BE2C (cell line): Measurements from ENCODE around the gene VAV2.

Experiments used
- DNase-seq: peaks from one replicate; pipeline ENCODE4 v3.0.0-alpha.2; 2020
- H3K27me3 ChIP-seq: fragments of 250-450 bp; sonication (Bioruptor Pico); 2 replicates; pipeline ENCODE4 v1.5.1; 2020; ENCODE audit warnings: mild to moderate bottlenecking
- H3K36me3 ChIP-seq: fragments of 250-450 bp; sonication (Bioruptor Pico); 2 replicates; pipeline ENCODE4 v1.5.1; 2020; ENCODE audit warnings: mild to moderate bottlenecking
- H3K4me1 ChIP-seq: fragments of 250-450 bp; sonication (Bioruptor Pico); 2 replicates; pipeline ENCODE4 v1.5.1; 2020
- H3K4me3 ChIP-seq: 2 replicates; pipeline ENCODE4 v1.5.1; 2011; ENCODE audit warnings: low read depth, low read length
- H3K9me3 ChIP-seq: fragments of 250-450 bp; sonication (Bioruptor Pico); 2 replicates; pipeline ENCODE4 v1.5.1; 2020
- TF ChIP-seq, protein P1 (sequence below): IDR thresholded peaks from 2 replicates; pipeline ENCODE4 v1.5.1; 2012; ENCODE audit warnings: mild to moderate bottlenecking, low read depth, low read length

The VAV2 gene

DNA sequence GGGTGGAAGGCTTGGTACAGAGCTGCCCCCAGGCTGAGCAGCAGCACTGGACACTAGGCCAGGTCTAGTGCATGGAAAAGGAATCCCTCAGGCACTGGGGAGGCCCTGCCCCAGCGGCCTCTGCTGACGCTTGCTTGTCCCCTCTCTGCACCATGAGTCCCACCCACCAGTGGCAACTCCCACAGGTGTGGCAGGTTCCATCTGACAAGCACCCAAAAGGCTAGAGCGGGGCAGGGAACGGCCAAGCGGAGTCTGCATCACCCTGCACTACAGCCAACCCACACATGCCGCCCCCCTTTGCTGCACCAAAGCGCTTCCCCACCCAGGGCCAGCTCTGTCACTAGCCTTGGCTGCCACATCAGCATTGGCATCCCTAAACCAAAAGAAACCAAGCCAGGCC is 138.8 kb downstream of the VAV2 start:
- no peaks in the 10 kb centered on the region for H3K27me3 ChIP-seq
- peaks cover 14% of the 10 kb centered on the region for H3K36me3 ChIP-seq
- no peaks in the 10 kb centered on the region for H3K9me3 ChIP-seq
- H3K4me1 ChIP-seq = peaks cover 7% of the 10 kb centered on the region
- H3K4me3 ChIP-seq = no peak overlapping the region
- DNase-seq = no peak
- TF ChIP-seq, protein P1, sequence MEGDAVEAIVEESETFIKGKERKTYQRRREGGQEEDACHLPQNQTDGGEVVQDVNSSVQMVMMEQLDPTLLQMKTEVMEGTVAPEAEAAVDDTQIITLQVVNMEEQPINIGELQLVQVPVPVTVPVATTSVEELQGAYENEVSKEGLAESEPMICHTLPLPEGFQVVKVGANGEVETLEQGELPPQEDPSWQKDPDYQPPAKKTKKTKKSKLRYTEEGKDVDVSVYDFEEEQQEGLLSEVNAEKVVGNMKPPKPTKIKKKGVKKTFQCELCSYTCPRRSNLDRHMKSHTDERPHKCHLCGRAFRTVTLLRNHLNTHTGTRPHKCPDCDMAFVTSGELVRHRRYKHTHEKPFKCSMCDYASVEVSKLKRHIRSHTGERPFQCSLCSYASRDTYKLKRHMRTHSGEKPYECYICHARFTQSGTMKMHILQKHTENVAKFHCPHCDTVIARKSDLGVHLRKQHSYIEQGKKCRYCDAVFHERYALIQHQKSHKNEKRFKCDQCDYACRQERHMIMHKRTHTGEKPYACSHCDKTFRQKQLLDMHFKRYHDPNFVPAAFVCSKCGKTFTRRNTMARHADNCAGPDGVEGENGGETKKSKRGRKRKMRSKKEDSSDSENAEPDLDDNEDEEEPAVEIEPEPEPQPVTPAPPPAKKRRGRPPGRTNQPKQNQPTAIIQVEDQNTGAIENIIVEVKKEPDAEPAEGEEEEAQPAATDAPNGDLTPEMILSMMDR = no peak

DNA sequence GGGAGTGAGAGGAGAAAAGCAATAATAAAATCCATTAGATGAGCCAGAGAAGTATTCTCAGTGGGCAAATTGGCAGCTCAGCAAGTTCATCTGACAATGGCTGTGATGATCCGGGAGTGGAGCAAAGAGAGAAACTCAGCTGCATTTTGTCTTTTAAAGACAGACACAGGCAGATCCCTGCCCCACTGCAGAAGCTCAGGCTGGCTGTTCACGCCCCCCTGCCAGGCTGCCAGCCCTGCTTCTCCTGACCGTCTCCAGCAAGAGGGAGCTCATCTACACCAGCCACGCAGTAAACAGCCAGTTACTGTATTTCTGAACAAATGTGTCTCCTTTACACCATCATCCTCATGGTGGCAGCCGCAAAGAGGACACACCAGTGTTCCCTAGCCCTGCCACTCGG is 139.7 kb downstream of the VAV2 start:
- peaks cover 7% of the 10 kb centered on the region for H3K4me1 ChIP-seq
- H3K9me3 ChIP-seq = no peaks in the 10 kb centered on the region
- no peak for DNase-seq
- no peaks in the 10 kb centered on the region for H3K27me3 ChIP-seq
- no peak overlapping the region for H3K4me3 ChIP-seq
- TF ChIP-seq, protein P1 = no peak
- H3K36me3 ChIP-seq = peaks cover 15% of the 10 kb centered on the region

DNA sequence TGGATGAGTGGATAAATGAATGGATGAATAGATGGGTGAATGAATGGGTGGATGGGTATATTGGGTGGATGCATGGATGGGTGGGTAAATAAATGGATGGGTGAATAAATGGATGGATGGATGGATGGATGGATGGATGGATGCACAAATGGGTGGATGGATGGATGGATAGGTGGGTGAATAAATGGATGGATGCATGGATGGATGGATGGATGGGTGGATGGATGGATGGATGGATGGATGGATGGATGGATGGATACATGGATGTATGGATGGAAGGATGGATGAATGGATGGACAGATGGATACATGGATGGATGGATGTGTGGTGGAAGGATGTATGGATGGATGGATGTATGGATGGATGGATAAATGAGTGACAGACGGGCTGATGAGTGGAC is 140.4 kb downstream of the VAV2 start:
- TF ChIP-seq, protein P1 = no peak
- peaks cover 14% of the 10 kb centered on the region for H3K36me3 ChIP-seq
- H3K4me3 ChIP-seq = no peak overlapping the region
- peaks cover 7% of the 10 kb centered on the region for H3K4me1 ChIP-seq
- no peaks in the 10 kb centered on the region for H3K9me3 ChIP-seq
- DNase-seq = no peak
- H3K27me3 ChIP-seq = no peaks in the 10 kb centered on the region

DNA sequence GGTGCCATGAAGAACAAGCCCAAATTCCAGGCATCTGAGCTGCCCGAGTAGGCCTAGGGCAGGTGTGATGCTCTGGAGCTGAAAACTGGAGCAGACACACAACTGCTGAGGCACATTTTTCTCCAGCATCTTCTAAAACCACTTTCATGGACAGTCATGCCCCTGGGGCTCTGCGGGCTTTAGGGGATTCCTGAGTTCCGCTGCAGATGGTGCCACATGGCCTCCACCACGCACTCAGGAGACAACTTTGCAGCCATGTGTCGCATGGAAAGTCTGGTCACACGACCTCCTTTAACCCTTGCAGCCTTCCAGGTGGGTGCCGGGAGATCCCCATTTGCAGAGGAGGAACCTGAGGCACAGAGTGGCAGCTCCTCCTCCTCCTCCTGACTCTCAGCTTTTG is 141.2 kb downstream of the VAV2 start:
- TF ChIP-seq, protein P1 = no peak
- H3K9me3 ChIP-seq = no peaks in the 10 kb centered on the region
- no peaks in the 10 kb centered on the region for H3K27me3 ChIP-seq
- peaks cover 7% of the 10 kb centered on the region for H3K4me1 ChIP-seq
- H3K36me3 ChIP-seq = peaks cover 11% of the 10 kb centered on the region
- no peak for DNase-seq
- H3K4me3 ChIP-seq = no peak overlapping the region

DNA sequence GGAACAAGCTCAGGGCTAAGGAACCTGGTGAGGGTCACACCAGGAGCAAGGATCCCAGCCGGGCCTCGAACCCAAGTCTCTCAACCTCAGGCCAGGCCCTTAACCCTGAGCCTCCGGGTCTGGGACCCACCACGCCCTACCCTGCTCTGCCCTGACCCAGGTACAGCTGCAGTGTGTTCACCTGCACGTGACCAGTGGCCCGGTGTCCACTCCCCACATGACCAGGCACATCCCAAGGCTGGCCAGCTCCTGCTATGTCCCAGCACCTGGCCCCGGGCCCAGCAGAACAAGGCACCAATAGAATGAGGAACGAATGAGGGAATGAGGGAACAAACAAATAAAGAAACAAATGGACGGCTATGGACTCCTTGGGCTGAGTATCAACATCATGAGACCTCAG is 142.0 kb downstream of the VAV2 start:
- TF ChIP-seq, protein P1 = no peak
- H3K4me1 ChIP-seq = peaks cover 11% of the 10 kb centered on the region
- no peaks in the 10 kb centered on the region for H3K9me3 ChIP-seq
- H3K27me3 ChIP-seq = no peaks in the 10 kb centered on the region
- no peak for DNase-seq
- H3K4me3 ChIP-seq = no peak overlapping the region
- H3K36me3 ChIP-seq = peaks cover 11% of the 10 kb centered on the region

DNA sequence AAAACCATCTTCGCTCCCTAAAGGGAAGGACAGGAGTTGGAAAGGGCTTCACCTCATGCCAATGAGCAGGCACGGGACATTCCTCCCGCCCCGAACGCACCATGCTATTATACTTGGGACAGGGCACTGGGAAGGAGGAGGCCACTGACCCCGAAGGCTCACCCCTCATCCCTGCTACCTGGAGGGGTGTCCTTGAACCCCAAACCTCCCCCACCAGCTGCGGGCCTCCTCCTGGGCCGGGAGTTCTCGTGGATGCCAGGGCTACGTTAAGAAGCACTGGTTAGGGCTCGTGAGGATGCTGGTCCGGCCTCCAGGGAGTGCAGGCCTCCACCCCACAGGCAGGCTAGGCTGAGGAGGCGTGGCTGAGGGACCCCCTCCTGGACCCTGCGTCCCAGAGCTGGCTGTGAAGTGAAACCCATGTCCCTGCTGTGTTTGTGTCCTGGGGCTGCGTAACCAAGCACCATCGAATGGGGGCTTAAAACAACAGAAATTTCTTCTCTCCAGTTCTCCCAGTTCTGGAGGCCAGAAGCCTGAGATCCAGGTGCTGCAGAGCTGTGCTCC is 142.9 kb downstream of the VAV2 start:
- Histone ChIP-seq H3K27me3 (no peaks in the 10 kb centered on the region), H3K4me3 (no peak overlapping the region), H3K9me3 (no peaks in the 10 kb centered on the region), H3K36me3 (peaks cover 11% of the 10 kb centered on the region), H3K4me1 (peaks cover 11% of the 10 kb centered on the region)
- TF ChIP-seq, protein P1 = no peak
- DNase-seq = no peak
